B cell (primary cell): Measurements from ENCODE around the gene HHIPL2. TPM values are rescaled to one million over a fixed set of nuclear protein-coding genes. Genes with fewer than 3 reads are reported as not detected.

Experiments
- ATAC-seq: fragments of 200-7000 bp; cut with Tn5 transposase; one replicate; pipeline ENCODE4 v1.10.0; 2021; ENCODE audit warnings: low read depth, mild to moderate bottlenecking, moderate number of reproducible peaks, moderate library complexity
- CTCF ChIA-PET: fragments of 350-600 bp; sonication (Branson Sonifier 250); formaldehyde crosslinking; loops from one replicate; lab custom pipeline; 2021; ENCODE audit warnings: antibody characterized with exemption, inconsistent platforms; lab: Charles Lee
- POLR2A ChIA-PET: fragments of 350-600 bp; sonication (Branson Sonifier 250); formaldehyde crosslinking; loops from one replicate; lab custom pipeline; 2021; ENCODE audit warnings: antibody characterized with exemption; lab: Charles Lee
- DNase-seq: peaks from one replicate; pipeline ENCODE4 v3.0.0; 2013
- H2AFZ ChIP-seq: 2 replicates; pipeline ENCODE4 v1.6.1; 2012; ENCODE audit warnings: mild to moderate bottlenecking, low read depth, low read length; ENCODE audit not compliant: insufficient read depth, poor library complexity, severe bottlenecking
- H3K27ac ChIP-seq, 2 donors: 1 replicate in 1 of 2; 2 replicates in 1 of 2; pipeline ENCODE4 v1.5.1; 2012 to 2013; ENCODE audit warnings: low read length in 2 of 2, mild to moderate bottlenecking in 2 of 2, moderate library complexity in 1 of 2
- H3K27me3 ChIP-seq, 4 experiments: fragments of 200-600 bp in 1 of 4; sonication (generic) in 1 of 4; replicated peaks in 1 of 4; 1 replicate in 2 of 4; 2 replicates in 2 of 4; pipeline versions ENCODE4 v1.6.1 to v1.7.0; 2013 to 2016; ENCODE audit warnings: low read length in 3 of 4, mild to moderate bottlenecking in 2 of 4, mixed read lengths in 1 of 4, moderate library complexity in 1 of 4; ENCODE audit not compliant: insufficient read depth in 4 of 4, control insufficient read depth in 3 of 4; ENCODE audit errors: control extremely low read depth in 1 of 4
- H3K36me3 ChIP-seq, 2 experiments: replicated peaks in 1 of 2; 1 replicate in 1 of 2; 2 replicates in 1 of 2; pipeline versions ENCODE4 v1.6.1 to v1.7.1; 2013; ENCODE audit warnings: low read length in 1 of 2; ENCODE audit not compliant: insufficient read depth in 2 of 2, control insufficient read depth in 1 of 2; ENCODE audit errors: control extremely low read depth in 1 of 2, extremely low read depth in 1 of 2
- H3K4me1 ChIP-seq, 2 donors: fragments of 200-600 bp in 1 of 2; sonication (generic) in 1 of 2; 1 replicate in 1 of 2; 2 replicates in 1 of 2; pipeline versions ENCODE4 v1.5.1 to v1.6.1; 2013 to 2017; ENCODE audit warnings: low read length in 2 of 2; ENCODE audit not compliant: control insufficient read depth in 2 of 2, insufficient read depth in 2 of 2
- H3K4me2 ChIP-seq: replicated peaks from 2 replicates; pipeline ENCODE3; 2012; ENCODE audit warnings: mild to moderate bottlenecking, low read depth, low read length; ENCODE audit not compliant: poor library complexity, severe bottlenecking
- H3K4me3 ChIP-seq, 5 experiments: fragments of 200-600 bp in 1 of 5; sonication (generic) in 1 of 5; 1 replicate in 3 of 5; 2 replicates in 2 of 5; pipeline versions ENCODE4 v1.5.1 to v1.7.0; 2011 to 2016; ENCODE audit warnings: low read length in 4 of 5, mild to moderate bottlenecking in 4 of 5, low read depth in 2 of 5, control low read depth in 1 of 5, moderate library complexity in 1 of 5; ENCODE audit not compliant: insufficient read depth in 1 of 5; ENCODE audit errors: control extremely low read depth in 1 of 5, extremely low read depth in 1 of 5
- H3K79me2 ChIP-seq: fragments of 200-600 bp; sonication (generic); one replicate; pipeline ENCODE4 v1.6.0; 2016; ENCODE audit warnings: low read length; ENCODE audit not compliant: control insufficient read depth, insufficient read depth
- H3K9ac ChIP-seq: fragments of 200-600 bp; sonication (generic); 2 replicates; pipeline ENCODE4 v1.6.1; 2017; ENCODE audit warnings: mild to moderate bottlenecking, low read length, moderate library complexity
- H3K9me3 ChIP-seq, 3 donors: one replicate each; pipeline versions ENCODE4 v1.6.1 to v1.7.1; 2013; ENCODE audit warnings: low read length in 2 of 3; ENCODE audit not compliant: control insufficient read depth in 2 of 3, insufficient read depth in 1 of 3; ENCODE audit errors: control extremely low read depth in 1 of 3
- H4K20me1 ChIP-seq: 2 replicates; pipeline ENCODE4 v1.6.0; 2012; ENCODE audit warnings: mild to moderate bottlenecking, low read length; ENCODE audit not compliant: insufficient read depth, control insufficient read depth, poor library complexity, severe bottlenecking
- H3K27ac Mint-ChIP-seq: one replicate; pipeline ENCODE4 v1.8.0; 2021; ENCODE audit warnings: mixed read lengths
- H3K27me3 Mint-ChIP-seq: one replicate; pipeline ENCODE4 v1.8.0; 2021; ENCODE audit warnings: mixed read lengths
- H3K4me1 Mint-ChIP-seq: one replicate; pipeline ENCODE4 v1.8.0; 2021; ENCODE audit warnings: mixed read lengths
- H3K4me3 Mint-ChIP-seq: one replicate; pipeline ENCODE4 v1.8.0; 2021; ENCODE audit warnings: mixed read lengths
- H3K9me3 Mint-ChIP-seq: one replicate; pipeline ENCODE4 v1.8.0; 2022; ENCODE audit warnings: mixed read lengths; ENCODE audit not compliant: insufficient read depth
- EZH2 ChIP-seq: IDR thresholded peaks from 2 replicates; pipeline ENCODE4 v1.6.1; 2012; ENCODE audit warnings: borderline replicate concordance, low read depth, mild to moderate bottlenecking, moderate library complexity, low read length; ENCODE audit not compliant: insufficient read depth, poor library complexity, severe bottlenecking
- WGBS: methylation state at CpG from one replicate; pipeline ENCODE4 v1.1.5; 2013; ENCODE audit warnings: missing lambda C conversion rate; ENCODE audit not compliant: insufficient coverage; 5-methylcytosine and 5-hydroxymethylcytosine counted together
- intact Hi-C: fragments of 100-400 bp; cut with micrococcal nuclease; formaldehyde crosslinking; loops from one replicate; pipeline ENCODE4 v1.10.0; 2022
- polyA plus RNA-seq: library from polyadenylated mRNA; depleted of rRNA; stranded (reverse); fragments of >200 nt; gene quantifications from 2 replicates; pipeline ENCODE4 v1.2.3, GENCODE V29; 2012
- total RNA-seq, 2 donors: library from RNA; stranded (reverse); fragments of 120-200 nt in 1 of 2; gene quantifications; 1 replicate in 1 of 2; 2 replicates in 1 of 2; pipeline versions ENCODE4 v1.2.3 to v1.2.4, GENCODE V29; 2013 to 2022
- TF ChIP-seq, protein P1 (sequence below): fragments of 200-600 bp; IDR thresholded peaks from one replicate; pipeline ENCODE4 v1.8.0; 2022; ENCODE audit warnings: antibody characterized with exemption, mild to moderate bottlenecking

The HHIPL2 gene
- total and polyA plus RNA-seq, 2 donors (not counting 1 experiment from before 2014, with no cell fraction given): 0.63 to 0.99 TPM

DNA sequence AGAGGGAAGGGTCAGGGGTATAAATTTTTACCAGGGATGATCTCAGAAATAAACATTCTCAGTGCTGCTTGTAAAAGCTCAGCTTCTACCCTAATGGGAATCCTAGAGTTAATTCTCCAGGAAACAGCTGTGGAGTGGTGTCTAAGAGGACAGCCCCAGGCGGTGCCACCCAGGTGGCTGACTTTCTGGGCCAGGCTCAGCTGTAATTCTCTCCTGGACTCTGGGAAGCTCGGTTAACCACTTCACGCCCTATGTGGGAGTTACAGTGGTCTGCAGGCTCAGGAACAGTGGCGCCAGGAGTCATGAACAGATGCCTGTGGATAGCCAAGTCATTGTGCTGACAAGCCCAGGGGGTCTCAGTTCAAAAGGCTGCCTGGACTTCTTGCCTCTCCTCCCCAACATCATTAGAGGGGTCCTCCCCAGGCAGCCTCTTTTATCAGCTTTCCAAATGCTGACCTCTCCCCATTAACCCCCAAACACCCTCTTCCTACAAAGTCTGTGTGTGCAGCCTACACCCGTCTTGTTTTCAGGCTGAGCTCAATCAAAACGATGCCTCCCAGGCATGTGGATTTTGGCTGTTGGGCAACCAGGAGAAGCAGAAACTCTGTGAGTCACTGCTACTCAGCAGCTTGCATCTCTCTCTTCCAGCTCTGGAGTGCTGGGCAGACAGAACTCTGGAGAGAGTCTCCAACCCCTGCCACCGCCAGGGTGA lies 1.2 kb downstream of the HHIPL2 start:
- Histone ChIP-seq H3K4me3 (no peak overlapping the region), H2AFZ (no peak overlapping the region), H3K79me2 (no peaks in the 10 kb centered on the region), H3K4me2 (no peak overlapping the region), H3K9ac (no peak overlapping the region), H3K36me3 (no peaks in the 10 kb centered on the region), H4K20me1 (no peaks in the 10 kb centered on the region), H3K9me3 (no peaks in the 10 kb centered on the region), H3K4me1 (no peaks in the 10 kb centered on the region), H3K27ac (no peak overlapping the region), H3K27me3 (peaks cover 0 to 16% (median 7%) of the 10 kb centered on the region in 4 experiments)
- no peak for TF ChIP-seq EZH2
- intact Hi-C loops: no loop called here
- H3K4me3 Mint-ChIP-seq: no peak overlapping the region
- no peaks in the 10 kb centered on the region for H3K9me3 Mint-ChIP-seq
- H3K4me1 Mint-ChIP-seq: no peaks in the 10 kb centered on the region
- ChIA-PET CTCF (no interaction called here), POLR2A (no interaction called here)
- ATAC-seq (no peak), DNase-seq (no peak)
- no peak overlapping the region for H3K27ac Mint-ChIP-seq
- 32% methylated on average over 6 of the region's 7 CpGs for WGBS
- peaks cover 26% of the 10 kb centered on the region for H3K27me3 Mint-ChIP-seq

DNA sequence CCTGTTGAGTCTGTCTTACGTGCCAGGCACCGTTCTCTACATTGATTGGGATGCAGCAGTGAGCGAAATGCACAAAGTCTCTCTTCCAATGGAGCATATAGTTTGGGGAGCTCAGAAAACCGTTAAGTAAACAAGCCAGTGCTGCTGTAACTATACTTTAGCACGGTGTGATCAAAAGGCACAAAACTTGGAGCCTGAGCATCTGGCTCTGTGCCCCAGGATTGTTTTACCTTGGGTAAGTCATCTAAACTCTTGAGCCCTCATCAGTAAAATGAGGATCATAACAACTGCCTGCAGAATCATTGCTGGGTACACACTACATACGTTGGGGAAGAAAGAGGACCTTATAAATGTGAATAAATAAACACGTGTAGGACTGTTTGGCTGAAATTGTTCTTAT lies 1.8 kb downstream of the HHIPL2 start:
- no peaks in the 10 kb centered on the region for H3K9me3 ChIP-seq
- 89% methylated on average over 5 of the region's 7 CpGs for WGBS
- H3K9me3 Mint-ChIP-seq: no peaks in the 10 kb centered on the region
- H3K4me2 ChIP-seq: no peak overlapping the region
- H2AFZ ChIP-seq: no peak overlapping the region
- H3K27me3 ChIP-seq: peaks cover 0 to 16% (median 7%) of the 10 kb centered on the region in 4 experiments
- no peaks in the 10 kb centered on the region for H3K4me1 Mint-ChIP-seq
- H3K79me2 ChIP-seq: no peaks in the 10 kb centered on the region
- no peaks in the 10 kb centered on the region for H3K36me3 ChIP-seq
- H3K27ac Mint-ChIP-seq: no peak overlapping the region
- H4K20me1 ChIP-seq: no peaks in the 10 kb centered on the region
- peaks cover 26% of the 10 kb centered on the region for H3K27me3 Mint-ChIP-seq
- ChIA-PET CTCF (no interaction called here), POLR2A (no interaction called here)
- DNase-seq (no peak), ATAC-seq (no peak)
- intact Hi-C loops: no loop called here
- no peak overlapping the region for H3K27ac ChIP-seq
- no peak overlapping the region for H3K4me3 ChIP-seq
- no peak overlapping the region for H3K9ac ChIP-seq
- no peaks in the 10 kb centered on the region for H3K4me1 ChIP-seq
- TF ChIP-seq, protein P1, sequence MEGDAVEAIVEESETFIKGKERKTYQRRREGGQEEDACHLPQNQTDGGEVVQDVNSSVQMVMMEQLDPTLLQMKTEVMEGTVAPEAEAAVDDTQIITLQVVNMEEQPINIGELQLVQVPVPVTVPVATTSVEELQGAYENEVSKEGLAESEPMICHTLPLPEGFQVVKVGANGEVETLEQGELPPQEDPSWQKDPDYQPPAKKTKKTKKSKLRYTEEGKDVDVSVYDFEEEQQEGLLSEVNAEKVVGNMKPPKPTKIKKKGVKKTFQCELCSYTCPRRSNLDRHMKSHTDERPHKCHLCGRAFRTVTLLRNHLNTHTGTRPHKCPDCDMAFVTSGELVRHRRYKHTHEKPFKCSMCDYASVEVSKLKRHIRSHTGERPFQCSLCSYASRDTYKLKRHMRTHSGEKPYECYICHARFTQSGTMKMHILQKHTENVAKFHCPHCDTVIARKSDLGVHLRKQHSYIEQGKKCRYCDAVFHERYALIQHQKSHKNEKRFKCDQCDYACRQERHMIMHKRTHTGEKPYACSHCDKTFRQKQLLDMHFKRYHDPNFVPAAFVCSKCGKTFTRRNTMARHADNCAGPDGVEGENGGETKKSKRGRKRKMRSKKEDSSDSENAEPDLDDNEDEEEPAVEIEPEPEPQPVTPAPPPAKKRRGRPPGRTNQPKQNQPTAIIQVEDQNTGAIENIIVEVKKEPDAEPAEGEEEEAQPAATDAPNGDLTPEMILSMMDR: no peak
- no peak for TF ChIP-seq EZH2
- no peak overlapping the region for H3K4me3 Mint-ChIP-seq
